Neural cell (in vitro differentiated cells): ENCODE data around the gene FMO2.

Experiments used
- EP300 ChIP-seq: fragments of 450-650 bp; conservative IDR thresholded peaks from 2 replicates; pipeline ENCODE4 v1.6.1; 2014; ENCODE audit warnings: antibody characterized with exemption, mild to moderate bottlenecking, moderate library complexity; ENCODE audit not compliant: poor library complexity, severe bottlenecking
- EZH2 ChIP-seq: fragments of 200-600, 300-800 bp; shearing (Covaris generic), sonication (generic); IDR thresholded peaks from 2 replicates; pipeline ENCODE4 v1.6.1; 2014; ENCODE audit warnings: antibody characterized with exemption, low read length, borderline replicate concordance, mild to moderate bottlenecking; ENCODE audit not compliant: insufficient read depth, poor library complexity, severe bottlenecking
- MXI1 ChIP-seq: fragments of 450-650 bp; conservative IDR thresholded peaks from 2 replicates; pipeline ENCODE4 v1.6.1; 2014; ENCODE audit warnings: antibody characterized with exemption, mild to moderate bottlenecking; ENCODE audit not compliant: poor library complexity, severe bottlenecking
- POLR2AphosphoS5 ChIP-seq: IDR thresholded peaks from 2 replicates; pipeline ENCODE4 v1.6.1; 2012
- RAD21 ChIP-seq: fragments of 450-650 bp; conservative IDR thresholded peaks from 2 replicates; pipeline ENCODE4 v1.6.1; 2014; ENCODE audit warnings: antibody characterized with exemption, mild to moderate bottlenecking, moderate library complexity
- SMC3 ChIP-seq: fragments of 450-650 bp; conservative IDR thresholded peaks from 2 replicates; pipeline ENCODE4 v1.6.1; 2014; ENCODE audit warnings: antibody characterized with exemption, mild to moderate bottlenecking, moderate library complexity; ENCODE audit not compliant: poor library complexity
- TF ChIP-seq, protein P1 (sequence below): fragments of 450-650 bp; IDR thresholded peaks from 2 replicates; pipeline ENCODE4 v1.5.1; 2014; ENCODE audit warnings: antibody characterized with exemption, mild to moderate bottlenecking, moderate library complexity; ENCODE audit not compliant: poor library complexity, severe bottlenecking
- TF ChIP-seq, protein P2 (sequence below): IDR thresholded peaks from 2 replicates; pipeline ENCODE4 v1.6.1; 2012; ENCODE audit warnings: borderline replicate concordance

DNA sequence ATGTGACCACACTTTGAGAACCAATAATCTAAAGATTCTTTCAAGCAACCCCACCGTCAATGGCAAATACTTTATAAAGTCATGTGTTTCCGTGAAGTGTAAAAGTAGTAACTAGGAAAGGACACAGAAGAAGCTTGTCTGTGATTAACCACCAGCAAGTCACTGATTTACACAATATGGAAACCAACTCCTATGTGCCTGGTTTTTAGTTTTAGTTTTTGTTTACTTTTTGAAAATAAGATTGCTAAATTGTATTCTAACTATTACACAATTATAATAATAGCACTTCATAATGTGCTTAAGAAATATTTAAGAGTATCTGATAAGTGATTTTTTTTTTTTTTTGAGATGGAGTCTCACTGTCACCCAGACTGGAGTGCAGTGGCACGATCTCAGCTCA, 13.0 kb downstream of the FMO2 start:
- TF ChIP-seq, protein P1, sequence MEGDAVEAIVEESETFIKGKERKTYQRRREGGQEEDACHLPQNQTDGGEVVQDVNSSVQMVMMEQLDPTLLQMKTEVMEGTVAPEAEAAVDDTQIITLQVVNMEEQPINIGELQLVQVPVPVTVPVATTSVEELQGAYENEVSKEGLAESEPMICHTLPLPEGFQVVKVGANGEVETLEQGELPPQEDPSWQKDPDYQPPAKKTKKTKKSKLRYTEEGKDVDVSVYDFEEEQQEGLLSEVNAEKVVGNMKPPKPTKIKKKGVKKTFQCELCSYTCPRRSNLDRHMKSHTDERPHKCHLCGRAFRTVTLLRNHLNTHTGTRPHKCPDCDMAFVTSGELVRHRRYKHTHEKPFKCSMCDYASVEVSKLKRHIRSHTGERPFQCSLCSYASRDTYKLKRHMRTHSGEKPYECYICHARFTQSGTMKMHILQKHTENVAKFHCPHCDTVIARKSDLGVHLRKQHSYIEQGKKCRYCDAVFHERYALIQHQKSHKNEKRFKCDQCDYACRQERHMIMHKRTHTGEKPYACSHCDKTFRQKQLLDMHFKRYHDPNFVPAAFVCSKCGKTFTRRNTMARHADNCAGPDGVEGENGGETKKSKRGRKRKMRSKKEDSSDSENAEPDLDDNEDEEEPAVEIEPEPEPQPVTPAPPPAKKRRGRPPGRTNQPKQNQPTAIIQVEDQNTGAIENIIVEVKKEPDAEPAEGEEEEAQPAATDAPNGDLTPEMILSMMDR: no peak
- TF ChIP-seq, protein P2, sequence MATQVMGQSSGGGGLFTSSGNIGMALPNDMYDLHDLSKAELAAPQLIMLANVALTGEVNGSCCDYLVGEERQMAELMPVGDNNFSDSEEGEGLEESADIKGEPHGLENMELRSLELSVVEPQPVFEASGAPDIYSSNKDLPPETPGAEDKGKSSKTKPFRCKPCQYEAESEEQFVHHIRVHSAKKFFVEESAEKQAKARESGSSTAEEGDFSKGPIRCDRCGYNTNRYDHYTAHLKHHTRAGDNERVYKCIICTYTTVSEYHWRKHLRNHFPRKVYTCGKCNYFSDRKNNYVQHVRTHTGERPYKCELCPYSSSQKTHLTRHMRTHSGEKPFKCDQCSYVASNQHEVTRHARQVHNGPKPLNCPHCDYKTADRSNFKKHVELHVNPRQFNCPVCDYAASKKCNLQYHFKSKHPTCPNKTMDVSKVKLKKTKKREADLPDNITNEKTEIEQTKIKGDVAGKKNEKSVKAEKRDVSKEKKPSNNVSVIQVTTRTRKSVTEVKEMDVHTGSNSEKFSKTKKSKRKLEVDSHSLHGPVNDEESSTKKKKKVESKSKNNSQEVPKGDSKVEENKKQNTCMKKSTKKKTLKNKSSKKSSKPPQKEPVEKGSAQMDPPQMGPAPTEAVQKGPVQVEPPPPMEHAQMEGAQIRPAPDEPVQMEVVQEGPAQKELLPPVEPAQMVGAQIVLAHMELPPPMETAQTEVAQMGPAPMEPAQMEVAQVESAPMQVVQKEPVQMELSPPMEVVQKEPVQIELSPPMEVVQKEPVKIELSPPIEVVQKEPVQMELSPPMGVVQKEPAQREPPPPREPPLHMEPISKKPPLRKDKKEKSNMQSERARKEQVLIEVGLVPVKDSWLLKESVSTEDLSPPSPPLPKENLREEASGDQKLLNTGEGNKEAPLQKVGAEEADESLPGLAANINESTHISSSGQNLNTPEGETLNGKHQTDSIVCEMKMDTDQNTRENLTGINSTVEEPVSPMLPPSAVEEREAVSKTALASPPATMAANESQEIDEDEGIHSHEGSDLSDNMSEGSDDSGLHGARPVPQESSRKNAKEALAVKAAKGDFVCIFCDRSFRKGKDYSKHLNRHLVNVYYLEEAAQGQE: no peak
- TF ChIP-seq SMC3: no peak
- no peak for TF ChIP-seq EZH2
- no peak for TF ChIP-seq POLR2AphosphoS5
- TF ChIP-seq EP300: no peak
- no peak for TF ChIP-seq MXI1
- no peak for TF ChIP-seq RAD21
